ENCODE measurements around the gene DTYMK. TPM values are rescaled to one million over a fixed set of nuclear protein-coding genes. Genes with fewer than 3 reads are reported as not detected.

The DTYMK gene
- total RNA-seq, 1 donor from 2014 or later = 15.7 TPM

DNA sequence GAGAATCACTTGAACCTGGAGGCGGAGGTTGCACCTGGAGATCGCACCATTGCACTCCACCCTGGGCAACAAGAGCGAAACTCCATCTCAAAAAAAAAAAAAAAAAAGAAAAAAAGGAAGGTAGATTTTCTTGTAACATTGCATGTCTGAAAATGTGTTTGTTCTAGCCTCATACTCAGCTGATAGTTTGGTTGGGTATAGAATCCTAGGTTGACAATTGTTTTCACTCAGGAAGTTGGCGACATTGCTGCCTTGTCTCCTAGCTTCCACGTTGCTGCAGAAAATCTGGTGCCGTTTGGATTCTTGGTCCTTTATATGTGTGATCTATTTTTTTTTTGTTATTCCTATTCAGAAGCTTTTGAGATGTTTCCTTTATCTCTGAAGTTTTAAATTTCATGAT is 19.9 kb upstream of the DTYMK start:
- DNase-seq (ENCODE audit: low spot score) = no peak

DNA sequence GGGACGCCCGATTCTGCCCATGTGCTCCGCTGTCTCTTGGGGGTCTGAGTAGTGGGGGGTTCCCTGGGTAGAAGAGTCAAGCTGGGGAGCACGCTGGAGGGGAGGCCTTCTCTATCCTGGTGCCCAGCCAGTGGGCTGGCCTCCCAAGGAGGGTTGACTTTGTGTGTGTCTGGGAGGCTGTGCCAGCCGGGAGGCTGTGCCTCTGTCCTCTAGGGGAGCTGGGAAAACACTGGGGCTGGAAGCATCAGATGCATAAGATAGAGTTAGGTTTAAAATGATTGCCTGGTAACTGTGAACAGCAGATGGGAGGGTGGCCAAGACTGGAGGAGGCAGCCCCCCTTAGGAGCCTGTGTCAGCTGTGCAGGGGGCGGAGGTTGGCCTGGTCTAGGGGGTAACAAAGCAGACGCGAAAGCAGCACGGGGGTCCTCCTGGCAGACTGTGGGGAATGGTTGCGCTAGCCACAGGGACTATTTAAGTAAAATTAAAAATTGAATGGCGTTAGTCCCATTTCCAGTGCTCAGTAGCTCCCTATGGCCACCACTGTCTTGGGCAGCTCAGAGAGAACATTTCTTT is 16.5 kb upstream of the DTYMK start:
- DNase-seq (ENCODE audit: low spot score) = no peak

DNA sequence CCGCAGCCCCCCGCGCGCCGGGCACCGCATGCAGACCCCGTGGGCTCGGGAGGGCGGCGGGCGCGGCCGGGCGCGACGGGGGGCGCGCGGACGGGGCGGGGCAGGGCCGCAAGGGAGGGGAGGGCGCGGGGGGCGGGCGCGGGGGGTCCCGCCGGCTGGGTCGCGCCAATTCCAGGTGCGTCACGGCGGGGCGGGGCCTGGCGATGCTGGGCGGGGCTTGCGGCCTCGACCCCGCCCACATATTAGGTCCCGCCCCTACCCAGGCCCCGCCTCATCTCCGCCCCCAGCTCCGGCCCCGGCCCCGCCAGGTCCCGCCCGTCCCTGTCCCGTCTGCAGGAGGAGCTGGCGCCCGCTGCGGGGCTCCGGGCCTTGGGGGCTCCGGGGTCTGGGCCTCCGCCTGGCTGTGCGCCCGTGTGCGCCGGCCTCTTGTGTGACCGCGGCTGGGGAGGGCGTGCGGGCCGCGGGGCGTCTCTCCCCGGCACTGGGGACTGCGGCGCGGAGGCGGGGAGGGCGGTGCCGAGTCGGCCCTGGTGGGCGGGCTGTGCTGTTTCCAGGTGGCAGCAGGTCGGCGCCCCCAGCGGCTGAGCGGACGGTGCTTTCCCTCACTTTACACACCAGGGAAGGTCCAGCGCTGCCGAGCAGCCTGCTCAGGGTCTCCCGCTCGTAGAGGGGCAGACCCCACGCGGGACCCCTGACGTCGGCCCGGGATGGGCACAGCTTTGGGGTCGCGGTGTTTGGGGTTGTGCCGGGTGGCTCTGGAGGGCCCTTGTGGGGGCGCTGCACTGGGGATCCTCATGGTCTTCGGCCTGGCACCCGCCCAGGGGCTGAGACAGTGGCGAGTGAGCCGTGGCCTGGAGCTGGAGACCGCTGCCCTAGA is 15.8 kb upstream of the DTYMK start:
- peak; percentile 89 for DNase-seq (ENCODE audit: low spot score)

DNA sequence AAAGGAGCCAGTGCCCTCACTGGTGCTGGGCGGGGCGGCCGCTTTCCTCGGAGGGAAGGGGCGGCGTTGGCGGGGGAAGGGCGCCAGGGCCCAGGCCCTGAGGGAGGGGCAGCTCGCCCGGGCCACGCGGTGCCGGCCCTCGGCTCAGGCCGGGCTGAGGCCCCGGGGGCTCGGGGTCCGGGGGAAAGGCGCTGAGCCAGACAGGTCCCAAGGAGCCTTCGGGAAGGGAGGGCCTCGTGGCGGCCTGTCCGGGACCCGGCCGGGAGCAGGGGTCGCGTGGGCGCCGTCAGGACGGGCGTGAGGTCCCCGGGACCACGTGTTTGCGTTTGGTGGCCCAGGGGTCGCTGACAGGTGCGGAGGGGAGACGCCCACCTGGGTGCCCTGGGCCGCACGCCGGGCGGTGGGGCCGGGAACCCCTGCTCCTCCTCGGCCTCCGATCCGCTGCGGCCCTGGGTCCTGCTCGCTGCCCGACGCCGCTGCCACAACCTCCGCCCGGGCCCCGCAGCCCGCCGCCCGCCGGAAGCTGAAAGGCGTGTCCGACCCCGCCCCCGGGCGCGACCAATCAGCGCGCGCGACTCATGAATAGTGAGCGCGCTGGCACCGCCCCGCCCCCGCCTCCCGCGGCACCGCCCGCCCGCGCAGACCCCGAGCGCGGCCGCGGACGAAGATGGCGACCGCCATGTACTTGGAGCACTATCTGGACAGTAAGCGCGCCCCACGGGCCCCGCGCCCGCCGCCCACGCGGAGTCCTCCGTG is 15.0 kb upstream of the DTYMK start, which contains the start of gene ING5:
TSS of gene ING5 (plus strand) at position 641 of the 756 bp plus-strand sequence. CDS start at position 668, 27 bp downstream.
- DNase-seq (ENCODE audit: low spot score) = peak; percentile 97

DNA sequence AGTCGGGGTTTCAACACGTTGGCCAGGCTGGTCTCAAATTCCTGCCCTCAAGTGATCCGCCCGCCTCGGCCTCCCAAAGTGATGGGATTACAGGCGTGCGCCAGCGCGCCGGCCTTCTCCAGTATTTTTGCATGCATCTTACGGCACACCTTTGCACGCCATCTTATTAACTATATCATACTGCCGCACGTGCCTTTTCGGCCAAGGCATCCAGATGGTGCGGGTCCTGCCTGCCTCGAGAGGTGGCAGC is 14.5 kb upstream of the DTYMK start:
- no peak for DNase-seq (ENCODE audit: low spot score)

DNA sequence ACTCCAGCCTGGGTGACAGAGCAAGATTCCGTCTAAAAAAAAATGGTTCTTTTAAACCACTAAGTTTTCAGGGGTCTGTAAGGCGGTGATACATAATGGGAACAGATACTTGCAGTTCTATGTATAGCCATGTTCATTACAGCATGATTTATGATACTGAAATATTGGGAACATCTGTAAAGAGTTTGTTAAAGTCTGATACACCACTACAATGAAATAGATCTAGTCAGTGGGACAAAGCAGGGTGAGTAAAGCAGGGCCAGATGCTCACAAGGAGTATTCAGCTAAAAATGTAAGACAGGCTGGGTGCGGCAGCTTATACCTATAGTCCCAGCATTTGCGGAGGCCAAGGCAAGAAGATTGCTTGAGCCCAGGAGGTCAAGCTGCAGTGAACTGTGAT is 9.0 kb upstream of the DTYMK start:
- no peak for DNase-seq (ENCODE audit: low spot score)

DNA sequence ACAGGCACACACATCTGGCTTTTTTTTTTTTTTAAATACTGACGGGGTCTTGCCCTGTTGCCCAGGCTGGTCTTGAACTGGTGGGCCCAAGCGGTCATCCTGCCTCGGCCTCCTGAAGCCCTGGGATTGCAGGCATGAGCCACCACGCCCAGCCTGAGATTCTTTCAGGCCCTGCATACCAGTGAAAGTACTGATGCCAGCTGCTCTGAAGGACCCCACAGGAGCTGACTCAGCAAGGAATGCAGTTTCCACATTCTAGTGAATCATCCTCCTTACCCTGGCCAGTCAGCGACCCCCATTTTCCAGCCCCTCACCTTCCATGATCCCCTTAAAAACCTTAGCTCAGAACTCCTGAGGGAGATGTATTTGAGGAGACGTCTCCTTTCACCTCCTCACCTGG is 5.8 kb upstream of the DTYMK start:
- DNase-seq (ENCODE audit: low spot score) = no peak

DNA sequence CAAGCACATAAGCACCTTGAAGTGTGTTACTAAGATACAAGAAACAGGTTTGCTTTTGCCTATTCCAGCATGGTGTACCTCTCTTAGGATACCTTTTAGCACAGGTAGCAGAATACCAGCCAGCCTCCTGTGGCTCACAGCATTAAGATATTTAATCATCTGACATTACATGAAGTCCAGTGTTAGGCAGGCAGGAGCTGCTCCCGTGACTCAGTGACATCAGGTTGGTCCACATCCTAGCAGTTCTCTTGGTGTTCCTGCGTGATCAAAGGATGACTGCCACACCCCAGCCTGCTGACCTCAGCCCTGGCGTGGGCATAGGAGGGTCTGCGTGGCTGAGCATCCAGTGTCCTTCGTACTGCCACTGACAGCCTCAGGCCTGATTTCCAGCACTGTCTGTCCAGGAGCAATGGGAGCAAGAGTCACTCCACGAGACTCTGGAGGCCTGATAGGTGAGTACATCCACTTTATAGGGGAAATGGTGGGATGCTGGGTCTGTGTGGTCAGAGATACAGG is 3.6 kb upstream of the DTYMK start:
- DNase-seq (ENCODE audit: low spot score) = no peak

DNA sequence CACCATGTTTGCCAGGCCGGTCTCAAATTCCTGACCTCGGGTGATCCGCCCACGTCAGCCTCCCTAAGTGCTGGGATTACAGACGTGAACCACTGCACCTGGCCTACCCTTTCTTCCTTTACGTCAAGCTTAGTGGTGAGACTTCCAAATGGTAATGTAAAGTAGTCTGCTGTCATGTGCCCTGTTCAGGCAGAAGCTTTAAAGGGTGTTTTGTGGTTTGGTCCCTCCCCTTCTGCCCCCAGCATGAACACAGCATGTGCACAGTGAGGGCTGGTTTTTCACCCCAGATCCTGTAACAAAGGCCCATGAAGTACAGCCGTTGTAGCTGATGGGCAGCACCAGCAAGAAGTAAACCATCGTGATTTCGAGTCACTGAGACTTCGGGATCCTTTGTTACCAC is 2.7 kb upstream of the DTYMK start:
- DNase-seq (ENCODE audit: low spot score) = no peak

DNA sequence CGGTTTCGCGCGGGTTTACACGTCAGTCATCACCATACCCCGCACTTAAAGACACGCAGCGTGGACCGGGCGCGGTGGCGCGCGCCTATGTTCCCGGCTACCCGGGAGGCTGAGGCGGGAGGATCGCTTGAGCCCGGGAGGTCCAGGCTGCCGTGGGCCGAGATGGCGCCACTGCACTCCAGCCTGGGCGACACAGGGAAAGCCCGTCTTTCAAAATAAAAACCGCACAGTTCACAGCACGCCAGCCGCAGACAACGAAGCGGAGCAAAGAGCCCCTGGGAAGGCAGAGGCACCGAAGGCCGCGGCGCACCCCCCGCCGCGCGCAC is 328 bp downstream of the DTYMK start:
- no peak for DNase-seq (ENCODE audit: low spot score)

DNA sequence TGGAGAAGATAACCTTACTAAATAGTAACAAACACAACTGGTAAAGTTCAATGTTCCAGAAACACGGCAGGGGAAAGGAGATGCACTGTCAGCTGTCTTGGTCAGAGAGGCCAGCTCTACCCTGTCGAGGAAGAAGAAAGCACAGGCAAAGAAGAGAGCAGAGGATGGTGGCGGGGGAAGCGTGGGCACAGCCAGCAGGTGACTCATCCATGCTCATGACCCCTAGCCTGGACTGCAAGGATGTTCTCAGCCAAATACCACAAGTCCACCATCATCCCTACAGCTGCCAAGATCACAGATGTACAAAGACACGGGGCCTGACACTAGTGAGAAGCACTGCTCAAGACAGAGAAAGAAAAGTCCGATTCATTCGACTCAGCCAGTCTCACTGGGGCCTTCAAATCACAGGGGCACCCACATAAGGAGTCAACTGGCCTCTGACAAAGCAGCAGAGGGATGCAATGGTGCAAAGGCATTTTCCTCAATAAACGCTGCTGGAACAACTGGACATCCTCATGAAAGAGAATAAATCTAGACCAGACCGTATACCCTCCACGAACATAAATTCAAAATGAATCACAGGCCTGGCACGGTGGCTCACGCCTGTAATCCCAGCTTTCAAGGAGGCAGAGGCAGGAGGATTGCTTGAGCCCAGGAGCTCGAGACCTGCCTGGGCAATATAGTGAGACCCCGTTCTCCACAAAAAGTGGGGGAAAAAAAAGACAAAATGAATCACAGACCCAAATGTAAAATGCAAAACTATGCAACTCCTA is 5.6 kb downstream of the DTYMK start:
- DNase-seq (ENCODE audit: low spot score) = no peak

DNA sequence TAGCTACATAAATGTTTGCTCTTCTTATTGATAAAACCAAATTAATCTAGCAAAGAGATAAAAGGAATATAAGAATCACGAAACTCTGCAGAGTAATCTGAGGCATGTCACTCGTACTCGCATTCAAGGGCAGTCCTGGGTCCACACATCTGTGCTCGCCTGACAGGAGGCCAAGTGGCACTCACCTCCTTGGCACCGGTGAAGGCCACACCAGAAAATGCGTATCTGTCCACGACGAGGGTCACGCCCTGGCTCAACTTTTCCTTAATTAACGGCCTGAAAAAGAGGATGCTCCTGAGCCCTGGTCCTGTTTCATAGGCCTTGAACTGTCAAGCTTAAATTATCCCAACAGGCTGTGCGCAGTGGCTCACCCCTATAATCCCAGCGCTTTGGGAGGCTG is 6.6 kb downstream of the DTYMK start:
- DNase-seq (ENCODE audit: low spot score) = no peak

DNA sequence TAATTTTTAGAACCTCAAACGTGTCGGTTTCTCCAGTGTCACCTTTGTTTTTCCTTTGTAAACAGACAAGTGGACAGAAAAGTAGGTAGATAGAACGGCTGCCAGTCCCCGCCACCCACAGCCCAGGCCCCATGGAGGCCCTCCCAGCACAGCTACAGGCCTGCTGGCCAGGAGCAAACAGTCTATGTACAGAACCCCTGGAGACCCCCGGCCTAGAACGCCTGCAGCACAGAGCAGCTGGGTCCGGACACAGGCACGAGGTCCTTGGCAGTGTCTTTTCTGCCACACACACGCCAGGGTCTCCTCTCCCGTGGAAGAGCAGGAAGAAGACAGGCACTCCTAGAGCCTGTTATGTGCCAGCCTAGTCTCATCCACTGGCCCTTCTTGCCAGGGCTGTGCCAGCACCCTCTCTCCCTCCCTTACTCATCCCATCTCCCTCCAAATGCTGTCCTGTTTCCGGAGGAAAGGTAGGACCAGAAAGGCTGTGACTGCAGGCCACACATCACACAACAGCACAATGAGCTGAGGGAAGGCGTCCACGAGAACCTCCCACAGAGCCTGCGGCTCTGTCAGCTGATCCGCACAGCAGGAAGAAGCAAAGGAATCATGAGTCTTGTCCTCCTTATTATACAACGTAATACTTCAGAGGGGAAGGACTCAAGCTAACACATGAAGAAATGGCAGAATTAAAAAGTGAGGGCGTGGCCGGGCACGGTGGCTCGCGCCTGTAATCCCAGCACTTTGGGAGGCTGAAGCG is 7.7 kb downstream of the DTYMK start:
- no peak for DNase-seq (ENCODE audit: low spot score)

DNA sequence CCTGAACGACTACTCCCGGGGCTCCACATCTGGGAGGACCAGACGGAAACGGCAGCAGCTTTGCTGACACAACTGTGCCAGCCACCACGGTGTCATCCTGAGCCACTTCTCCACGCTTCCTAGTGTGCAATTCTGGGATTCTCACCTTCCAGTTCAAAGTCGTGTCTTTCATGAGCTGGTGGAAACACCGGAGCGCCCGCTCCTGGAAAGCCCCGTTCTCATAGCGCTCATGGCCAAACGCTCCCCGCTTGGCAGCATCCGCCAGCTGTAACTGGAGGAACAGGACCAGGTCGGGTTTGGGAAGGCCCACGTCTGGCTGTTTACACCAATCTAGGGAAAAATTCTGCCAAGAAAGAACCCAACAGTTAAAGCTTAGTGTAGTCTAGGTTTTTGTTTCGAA is 8.3 kb downstream of the DTYMK start:
- DNase-seq (ENCODE audit: low spot score) = no peak

DNA sequence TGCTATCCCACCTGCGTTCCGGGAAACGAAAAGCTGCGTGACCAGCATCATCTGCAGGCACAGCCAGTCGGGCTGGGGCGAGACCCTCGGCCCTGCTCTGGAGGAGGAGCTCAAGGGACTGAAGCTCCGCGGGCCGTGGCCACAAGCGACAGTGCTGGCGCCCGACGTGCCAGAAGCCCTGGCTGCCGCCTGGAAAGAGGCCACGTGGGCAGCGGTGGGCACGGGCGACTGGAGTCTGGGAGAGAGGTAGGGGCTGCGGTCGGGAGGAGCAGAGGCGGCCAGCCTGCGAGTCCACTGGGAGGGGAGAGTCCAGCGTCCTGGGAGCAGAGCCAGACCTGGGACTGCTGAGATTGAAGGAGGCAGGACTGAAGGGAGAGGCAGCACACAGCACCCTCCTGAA is 9.2 kb downstream of the DTYMK start:
- DNase-seq (ENCODE audit: low spot score) = no peak

DNA sequence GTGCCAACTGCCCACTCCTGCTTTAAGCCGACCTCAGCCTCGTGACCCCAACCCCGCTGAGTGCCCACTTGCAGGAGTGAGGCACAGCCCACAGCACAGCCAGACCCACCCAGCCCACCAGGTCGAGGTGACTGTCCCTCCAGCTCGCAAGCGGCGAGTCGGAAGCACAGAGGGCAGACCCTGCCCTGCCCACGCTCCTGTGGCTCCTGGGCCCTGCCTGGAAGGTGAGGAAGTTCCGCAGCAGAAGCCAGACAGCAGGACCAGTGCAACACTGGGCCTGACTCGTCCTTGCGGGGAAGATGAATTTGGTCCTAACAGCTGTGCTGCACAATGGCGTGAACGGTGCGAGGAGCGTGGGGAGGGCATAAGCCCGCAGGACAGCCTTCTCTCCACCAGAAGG is 9.9 kb downstream of the DTYMK start:
- DNase-seq (ENCODE audit: low spot score) = no peak

DNA sequence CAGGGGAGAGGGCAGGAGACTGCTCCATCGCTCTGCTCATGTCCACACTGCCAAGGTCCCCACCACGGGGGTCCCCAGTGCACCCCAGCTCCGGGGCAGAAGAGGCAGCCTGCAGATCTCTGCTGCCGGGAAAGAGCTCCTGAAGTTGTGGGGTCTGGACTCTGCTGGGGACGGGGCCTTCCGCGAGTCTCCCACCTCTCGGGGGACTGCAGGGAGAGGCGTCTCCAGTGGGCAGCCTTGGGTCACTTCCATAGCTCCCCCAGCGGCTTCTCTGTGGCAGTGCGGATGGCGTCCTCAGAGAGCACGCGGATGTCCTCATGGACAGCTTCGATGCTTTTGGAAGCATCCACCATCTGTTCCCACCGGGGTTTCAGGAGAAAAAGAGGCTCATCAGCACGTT is 10.7 kb downstream of the DTYMK start:
- DNase-seq (ENCODE audit: low spot score) = no peak

DNA sequence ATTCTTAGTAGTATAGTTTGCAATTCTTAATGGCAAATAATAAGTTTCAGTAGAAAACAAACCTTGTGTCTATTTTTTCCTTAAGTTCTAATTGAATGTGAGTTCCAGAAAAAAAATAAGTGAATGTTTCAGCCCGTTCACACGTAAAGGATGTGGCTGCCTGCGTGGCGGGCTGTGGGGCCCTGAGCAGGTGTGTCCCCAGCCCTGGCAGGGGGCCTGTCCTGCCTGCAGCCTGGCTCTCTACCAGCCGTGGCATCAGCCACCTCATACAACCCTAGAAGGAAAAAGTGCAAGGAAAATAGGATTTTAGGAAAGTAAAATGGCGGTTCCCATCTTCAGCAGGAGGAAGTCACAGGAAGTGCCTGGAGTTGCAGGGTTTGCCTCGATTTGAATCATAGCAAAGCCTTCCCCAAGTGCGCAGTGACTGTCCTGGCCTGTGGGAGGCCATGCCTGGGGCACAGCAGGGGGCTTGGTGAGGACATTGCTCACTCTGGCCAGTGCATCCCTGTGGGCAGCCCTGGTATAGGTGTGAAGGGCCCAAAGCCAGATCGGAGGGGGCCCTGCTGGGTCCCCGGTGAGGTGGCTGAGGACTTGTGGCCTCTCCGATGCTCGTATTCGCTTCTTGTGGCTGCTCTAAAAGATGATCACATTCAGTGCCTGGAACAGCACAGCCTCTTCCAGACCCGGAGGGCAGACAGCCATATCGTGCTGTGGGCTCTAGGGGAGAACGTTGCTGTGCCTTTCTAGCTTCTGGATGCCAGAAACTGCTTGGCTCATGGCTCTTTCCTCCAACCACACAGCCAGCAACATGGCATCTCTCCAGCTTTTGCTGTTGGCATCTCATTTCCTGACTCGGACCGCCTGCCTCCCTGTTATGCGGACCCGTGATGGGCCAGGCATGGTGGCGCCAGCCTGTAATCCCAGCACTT is 12.6 kb downstream of the DTYMK start:
- no peak for DNase-seq (ENCODE audit: low spot score)

DNA sequence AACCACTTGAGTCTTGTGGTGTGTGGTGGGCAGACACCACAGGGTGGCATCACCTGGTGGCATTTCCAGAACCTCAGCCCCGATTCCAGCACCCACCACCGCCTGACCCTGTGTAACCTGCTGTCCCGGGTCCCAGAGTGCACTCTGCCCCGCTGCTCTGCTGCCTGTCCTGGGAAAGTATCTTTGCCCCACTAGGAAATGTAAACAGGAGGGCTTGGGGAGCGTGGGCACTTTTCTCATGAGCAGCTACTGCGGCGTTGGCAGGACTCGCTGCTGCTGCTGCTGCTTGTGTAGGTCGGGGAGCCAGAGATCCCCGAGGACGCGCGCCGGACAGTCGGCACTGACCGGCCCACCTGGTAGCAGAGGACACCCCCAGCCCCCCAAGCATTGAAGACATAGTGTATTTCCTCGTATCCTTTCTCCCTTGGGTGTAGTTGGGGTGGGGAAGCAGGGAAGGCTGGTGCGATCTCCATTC is 13.4 kb downstream of the DTYMK start:
- no peak for DNase-seq (ENCODE audit: low spot score)

All from ureter (tissue), 1 donor.